Myocyte (in vitro differentiated cells): ENCODE measurements around the gene COL15A1. TPM values are rescaled to one million over a fixed set of nuclear protein-coding genes. Genes with fewer than 3 reads are reported as not detected.

Experiments used
- DNase-seq: peaks from one replicate; pipeline ENCODE4 v3.0.0-alpha.2; 2012; ENCODE audit warnings: low read depth
- total RNA-seq: library from RNA; depleted of rRNA; stranded (reverse); fragments of >200 nt; gene quantifications from 2 replicates; pipeline ENCODE4 v1.2.3, GENCODE V29; 2014

The COL15A1 gene
- total RNA-seq, 1 donor from 2014 or later: 7.0 TPM

DNA sequence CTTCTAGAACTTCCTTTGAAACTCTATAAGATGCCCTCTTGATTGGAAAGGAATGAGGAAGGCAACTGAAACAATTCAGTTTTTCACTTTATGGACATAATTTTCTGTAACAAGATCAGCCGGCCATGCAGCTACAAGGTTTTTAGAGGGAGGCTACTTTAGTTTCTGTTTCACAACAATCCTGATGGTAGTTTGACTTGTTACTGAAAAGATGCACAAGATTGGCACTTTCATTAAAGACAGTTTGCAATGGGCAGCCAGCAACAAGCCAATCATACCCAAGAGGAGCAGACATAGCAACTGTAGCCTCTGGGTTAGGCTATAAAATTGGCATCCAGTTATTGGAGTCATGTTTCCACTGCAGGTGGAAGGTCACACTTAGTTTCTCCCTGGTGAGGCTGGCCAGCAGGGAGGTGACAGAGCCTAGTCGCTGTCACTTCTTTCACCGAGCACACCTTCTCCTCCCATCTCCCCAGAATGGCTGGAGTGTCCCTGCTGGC lies 87.0 kb downstream of the COL15A1 start:
- no peak for DNase-seq

DNA sequence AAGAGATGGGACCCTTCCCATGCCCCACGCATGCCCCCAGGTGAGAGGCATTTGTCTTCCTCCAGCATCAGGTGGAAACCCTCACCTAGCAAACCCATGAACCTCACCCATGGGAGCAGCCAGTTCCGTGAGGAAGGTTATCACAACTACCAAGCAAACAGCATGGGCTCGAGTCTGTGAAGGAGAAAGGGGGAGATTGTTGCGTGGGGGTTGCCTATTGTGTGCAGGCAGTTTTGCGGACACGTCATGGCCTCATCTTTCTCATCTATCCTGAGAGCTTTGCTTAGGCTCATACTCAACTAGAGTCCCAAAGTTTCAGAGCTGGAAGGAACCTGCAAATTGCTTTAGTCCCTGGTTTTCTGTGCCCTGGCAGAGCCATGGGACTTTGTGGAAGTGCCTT lies 87.6 kb downstream of the COL15A1 start:
- DNase-seq: no peak

DNA sequence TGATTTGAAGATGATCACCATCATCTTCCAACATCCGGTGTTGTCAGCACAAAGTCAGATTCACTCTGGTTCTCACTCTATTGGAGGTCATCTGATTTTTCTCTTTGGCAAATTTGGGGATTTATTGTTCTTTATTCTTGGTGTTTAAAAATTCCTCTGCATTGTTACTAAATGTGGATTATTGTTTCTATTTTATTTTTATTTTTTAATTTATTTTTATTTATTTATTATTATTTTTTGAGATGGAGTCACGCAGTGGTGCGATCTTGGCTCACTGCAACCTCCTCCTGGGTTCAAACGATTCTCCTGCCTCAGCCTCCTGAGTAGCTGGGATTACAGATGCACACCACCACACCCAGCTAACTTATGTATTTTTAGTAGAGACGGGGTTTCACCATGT lies 88.3 kb downstream of the COL15A1 start:
- DNase-seq: no peak

DNA sequence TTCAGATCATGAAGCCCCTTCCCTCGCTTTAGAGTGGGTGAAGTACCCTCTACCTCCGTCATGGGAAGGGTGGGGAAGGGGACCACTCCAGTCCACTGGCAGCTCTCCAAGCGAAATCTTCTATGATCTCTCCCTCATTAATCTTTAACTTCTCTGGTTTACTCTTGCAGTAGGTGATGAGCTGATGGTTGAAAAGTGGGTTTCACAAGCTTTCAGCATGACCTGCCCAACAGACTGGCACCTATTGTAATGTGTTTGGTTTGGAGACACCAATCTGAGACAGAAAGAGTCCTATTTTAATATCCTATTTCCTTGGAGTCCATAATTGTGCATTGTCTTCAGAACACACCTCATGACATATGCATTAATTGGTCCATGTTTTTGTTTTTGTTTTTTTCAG lies 90.4 kb downstream of the COL15A1 start:
- no peak for DNase-seq

DNA sequence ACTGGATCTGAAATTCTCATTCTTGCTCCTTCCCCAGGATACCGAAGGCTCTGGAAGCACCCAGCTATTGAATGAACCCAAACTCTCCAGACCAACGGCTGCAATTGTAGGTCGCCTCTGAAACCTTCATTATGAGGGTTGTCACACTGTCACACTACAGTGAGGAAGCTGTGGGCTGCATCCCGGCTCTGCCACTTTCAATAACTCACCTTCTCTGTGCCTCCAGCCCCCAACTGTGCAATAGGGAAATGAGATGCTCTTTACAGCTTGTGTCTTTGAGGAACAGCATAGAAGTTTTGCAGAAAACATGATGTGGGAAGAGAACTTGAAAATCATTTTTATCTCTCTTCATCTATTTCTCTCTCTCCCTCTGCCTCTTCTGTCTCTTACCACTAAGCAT lies 91.6 kb downstream of the COL15A1 start:
- no peak for DNase-seq

DNA sequence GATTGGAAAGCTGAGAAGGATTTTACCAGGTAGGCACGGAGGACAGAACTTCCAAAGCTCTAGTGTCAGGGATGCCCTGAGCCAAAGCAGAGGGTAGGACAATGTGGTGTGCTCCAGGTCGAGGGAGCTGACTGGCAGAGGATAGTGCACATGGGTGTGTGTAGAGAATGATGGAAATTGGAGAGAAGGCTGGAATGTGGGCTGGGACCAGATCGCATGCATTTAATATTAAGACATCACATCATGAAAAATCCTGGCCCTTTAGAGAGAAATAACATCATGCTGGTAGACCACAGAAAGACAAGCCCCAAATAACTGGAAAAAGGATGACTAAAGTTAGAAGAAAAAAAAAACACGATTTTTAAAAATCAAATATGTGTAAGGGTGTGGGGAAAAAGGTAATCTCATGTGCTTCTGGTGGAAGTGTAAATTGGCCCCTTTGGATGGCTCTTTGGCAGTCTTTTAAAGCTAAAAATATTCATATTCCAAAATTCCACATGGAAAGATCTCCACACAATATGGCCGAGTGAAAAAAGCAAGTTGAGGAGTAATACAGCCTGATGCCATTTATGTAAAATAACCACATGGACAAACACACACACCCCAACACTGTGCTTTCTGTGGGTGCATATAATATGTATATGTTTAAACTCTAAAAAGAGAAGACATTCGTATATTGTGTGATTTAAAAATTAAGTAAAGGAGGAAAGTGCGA lies 94.2 kb downstream of the COL15A1 start:
- DNase-seq: peak; percentile 53

DNA sequence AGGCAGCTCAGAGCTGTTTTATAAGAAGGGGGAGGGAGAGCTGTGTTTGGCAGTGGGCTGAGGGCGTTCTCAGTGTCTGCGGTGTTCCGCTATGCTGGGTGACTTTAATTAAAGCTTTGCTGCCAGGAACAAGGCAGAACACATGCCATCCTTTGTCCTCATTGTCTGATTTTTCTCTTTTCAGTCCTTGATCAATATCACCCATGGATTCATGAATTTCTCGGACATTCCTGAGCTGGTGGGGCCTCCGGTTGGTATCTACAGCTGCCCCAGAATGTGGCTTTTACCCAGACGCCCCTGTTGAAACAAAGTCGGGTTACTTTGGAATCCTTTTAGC lies 94.7 kb downstream of the COL15A1 start:
- DNase-seq: peak; percentile 47

DNA sequence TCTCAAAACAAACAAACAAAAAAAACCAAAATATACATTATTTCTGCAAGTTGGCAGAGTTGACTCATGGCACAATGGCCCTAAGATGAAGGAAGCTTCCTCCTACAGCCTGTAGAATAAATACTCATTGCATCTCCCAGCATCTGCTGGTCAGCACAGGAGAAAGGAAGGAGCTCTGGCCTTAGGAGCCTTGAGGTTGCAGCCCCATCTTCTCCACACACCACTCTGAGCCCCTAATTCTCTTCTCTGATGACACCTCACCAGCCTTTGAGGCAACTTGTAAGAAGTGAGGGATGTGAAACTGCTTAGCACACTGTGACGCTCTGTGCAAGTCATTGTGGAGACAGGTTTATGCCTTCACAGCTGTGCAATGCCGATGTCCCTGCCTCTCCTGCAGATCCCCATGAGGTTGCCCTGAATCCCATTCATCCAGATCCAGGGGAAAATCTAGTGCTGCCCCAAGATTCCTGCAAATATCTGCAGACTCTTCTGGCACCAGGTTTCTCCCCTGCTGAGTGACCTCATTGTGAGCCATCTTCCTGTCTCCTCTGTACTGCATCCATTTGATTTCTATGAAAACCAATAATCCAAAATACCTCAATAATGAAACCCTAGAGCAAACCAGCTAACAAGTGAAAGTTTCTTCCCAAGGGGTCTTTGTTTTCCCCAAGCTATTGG lies 95.9 kb downstream of the COL15A1 start:
- no peak for DNase-seq

DNA sequence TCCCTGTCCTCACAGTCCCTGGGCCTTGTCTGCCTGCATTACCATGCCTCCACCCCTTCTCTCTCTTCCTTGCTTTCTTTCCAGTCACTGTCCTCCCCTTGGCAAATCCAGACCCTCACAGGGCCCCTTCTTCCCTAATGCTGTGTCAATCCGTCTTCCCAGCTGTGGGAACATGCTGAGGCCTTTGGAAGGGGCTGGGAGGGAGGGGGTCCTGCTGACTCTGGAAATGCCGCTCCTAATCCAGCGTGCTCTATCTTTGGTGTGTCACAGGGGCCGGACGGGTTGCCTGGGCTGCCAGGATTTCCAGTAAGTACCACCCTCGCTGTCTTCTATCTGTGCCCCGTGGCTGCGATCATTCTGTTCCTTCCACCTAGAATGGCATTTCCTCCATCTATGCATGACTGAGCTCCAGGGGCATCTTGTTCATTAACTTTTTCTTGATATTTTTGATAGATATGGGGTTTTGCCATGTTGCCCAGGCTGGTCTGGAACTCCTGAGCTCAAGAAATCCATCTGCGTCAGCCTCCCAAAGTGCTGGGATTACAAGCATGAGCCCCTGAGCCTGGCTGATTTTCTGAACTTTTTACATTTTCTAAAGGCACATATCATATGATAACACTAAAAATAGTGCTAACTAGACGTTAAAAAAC lies 96.7 kb downstream of the COL15A1 start:
- DNase-seq: no peak

DNA sequence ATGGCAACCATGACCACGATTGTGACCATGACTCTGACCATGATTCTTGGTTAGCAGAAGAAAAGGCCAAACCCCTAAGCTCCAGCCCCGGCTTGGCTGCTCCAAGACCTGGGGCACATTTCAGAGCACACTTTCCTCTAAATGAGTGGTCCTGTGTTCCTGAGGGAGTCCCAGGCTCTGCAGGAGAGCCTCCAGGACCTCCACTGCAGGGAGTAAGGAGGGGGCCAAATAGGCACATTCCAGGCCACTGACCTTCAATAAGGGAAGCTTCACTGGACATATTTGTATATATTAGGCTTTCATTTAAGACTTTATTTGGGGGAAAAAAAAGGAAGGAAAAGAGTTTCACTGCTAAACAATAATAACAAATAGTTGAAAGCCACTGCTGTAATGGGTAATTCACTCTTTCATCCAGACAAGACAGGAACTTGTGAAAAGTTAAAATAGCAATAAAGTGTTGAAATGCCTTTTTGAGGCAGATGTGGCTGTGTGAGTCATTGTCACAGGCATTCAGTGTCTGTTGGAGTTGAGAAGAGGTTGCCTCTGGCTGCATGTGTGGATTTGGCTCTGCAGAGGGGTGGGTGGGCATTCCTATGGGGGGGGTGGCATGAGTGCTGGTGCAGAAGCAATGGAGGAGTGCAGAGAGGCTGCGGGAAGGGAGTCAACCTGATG lies 97.3 kb downstream of the COL15A1 start:
- DNase-seq: peak; percentile 70

DNA sequence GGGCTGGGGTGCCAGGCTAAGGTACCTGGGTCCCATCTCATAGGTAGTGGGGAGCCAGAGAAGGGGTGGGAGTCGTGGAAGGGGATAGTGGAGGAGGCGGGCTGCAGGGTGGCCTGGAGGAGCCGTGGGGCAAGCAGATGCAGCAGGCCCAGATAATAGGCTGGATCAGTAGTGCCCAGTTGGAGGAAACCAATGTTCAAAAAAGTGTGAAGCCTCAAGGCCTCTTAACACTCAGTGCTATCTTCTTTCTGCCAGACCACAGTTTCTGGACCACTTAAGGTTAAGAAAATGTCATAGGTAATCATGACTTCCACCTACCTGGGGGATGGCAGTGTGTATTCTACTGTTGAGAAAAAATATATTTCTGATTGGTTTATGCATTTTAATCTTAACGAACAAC lies 97.9 kb downstream of the COL15A1 start:
- DNase-seq: no peak

DNA sequence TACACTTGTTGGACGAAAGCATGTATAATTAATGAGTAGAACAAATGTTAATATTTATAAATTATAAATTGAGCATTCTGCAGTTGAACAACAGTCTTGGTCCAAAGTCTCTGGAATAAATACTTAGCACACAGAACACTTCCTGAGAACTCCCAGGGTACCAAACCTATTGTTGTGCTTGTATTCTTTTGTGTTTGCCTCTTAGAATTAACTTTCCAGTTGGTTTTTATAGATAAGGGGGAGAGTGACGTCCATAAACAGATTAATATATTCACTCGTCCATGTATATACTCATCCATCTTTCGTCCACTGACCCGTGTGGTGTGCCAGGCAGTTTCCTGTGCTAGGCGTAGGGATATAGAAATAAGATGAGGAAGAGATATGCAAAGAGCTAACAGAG lies 98.9 kb downstream of the COL15A1 start:
- DNase-seq: no peak

DNA sequence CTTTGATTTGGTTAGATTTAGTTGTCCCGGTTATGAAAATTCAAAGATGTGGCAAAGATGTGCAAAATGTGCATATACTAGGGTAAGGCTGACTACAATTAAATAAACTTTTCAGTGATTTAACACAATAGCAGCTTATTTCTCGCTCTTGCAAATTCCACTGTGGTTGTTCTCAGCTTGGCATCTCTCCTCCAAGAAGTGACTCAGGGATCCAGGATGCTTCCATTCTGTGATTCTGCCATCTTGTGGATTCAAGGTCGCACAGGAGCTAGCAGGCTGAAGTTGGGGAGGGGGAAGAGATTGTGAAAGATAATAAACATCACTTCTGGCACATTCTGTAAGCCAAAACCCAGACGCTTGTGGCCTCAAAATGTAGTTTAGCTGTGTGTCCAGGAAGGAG lies 101.1 kb downstream of the COL15A1 start:
- DNase-seq: no peak

DNA sequence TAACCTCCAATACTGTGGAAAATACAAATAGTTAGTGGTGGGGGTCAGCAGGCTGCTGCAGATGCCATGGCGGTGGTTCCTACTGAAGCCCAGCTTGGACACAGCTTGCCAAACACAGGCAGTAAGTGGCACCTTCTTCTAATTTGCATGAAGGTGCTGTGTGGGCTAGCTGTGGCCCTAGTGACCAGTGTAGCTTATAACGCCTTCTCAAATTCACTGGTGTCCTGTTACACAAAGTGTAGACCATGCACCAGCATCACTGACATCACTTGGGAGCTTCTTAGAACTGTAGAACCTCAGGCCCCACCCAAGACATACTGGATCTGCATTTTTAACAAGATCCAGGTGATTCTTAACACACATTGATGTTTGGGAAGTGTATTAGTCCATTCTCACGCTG lies 102.4 kb downstream of the COL15A1 start:
- DNase-seq: no peak

DNA sequence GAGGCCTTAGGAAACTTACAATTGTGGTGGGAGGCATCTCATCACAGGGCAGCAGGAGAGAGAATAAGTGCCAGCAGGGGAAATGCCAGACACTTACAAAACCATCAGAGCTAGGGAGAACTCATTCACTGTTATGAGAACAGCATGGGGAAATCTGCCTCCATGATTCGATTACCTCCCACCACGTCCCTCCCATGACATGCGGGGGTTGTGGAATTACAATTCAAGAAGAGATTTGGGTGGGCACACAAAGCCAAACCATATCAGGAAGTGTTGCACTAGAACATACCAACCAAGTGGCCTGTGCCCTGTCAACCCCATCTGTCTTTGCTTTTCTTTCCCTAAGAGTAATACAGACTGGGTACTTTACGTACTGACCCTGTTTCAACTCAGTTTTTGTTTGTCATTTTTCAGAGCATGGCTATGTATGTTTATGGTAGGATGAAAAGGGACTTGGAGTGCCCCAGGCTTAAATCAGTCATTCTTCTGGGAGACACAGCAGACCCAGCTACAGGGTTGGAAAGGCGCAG lies 102.9 kb downstream of the COL15A1 start:
- DNase-seq: no peak

DNA sequence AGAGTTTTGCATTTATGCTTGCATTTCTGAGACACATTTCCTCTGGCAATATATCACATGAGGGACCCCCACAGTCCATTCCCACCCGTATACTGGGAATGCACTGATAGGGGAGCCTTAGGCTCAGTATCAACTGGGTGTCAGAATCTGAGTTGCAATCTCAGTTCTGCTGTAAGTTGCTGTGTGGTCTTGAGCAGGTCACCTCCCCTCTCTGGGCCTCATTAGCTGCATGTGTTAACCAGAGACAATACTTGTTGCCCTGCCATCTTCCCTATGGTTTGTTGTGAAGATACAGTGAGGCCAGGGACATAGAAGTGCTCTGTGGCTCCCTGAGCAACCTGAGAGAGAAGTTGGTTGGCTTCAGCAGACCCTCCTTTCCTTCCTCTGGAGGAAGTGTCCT lies 105.5 kb downstream of the COL15A1 start:
- DNase-seq: no peak

DNA sequence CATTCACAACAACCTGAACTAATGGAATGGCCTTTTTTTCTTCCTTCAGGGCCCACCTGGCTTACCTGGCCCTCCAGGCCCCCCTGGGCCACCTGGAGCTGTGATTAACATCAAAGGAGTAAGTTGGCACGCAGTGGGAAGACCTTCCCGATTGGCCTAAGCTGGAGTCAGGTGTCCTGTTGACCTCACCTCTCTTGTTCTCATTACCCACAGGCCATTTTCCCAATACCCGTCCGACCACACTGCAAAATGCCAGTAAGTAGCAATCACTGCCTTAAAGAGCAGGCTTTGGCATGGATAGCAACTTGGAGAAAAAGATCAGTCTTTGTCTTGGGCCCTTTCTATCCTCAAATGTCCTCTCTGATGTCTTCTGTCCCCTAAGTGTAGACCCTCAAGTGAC lies 105.9 kb downstream of the COL15A1 start:
- peak; percentile 36 for DNase-seq

DNA sequence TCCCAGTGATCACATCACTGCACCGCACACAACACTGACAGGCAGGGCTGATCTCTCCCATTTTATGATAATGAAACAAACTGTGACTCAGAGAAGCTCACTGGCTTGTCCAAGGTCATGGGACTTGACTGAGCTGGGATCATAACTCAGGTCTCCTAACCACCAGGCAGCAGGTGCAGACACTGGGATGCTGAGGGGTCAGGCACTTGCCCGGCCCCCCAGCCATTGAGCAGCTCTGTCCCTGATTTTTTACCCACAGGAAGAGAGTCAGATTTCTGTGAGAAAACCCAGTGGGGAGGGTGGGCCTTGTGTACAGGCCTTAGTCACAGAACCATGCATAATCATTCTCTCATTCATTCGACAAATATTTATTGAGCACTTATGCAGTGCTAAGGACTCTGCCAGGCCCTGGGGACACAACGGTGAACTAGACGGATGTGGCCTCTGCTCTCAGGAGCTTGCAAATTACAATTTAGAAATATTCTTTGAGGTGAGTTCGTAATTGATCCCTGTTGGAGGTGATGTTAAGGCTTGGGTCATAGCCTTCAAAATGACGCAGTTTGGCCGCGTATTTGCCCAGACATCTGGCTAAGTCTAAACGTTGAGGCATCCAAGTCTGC lies 106.7 kb downstream of the COL15A1 start:
- peak; percentile 92 for DNase-seq

DNA sequence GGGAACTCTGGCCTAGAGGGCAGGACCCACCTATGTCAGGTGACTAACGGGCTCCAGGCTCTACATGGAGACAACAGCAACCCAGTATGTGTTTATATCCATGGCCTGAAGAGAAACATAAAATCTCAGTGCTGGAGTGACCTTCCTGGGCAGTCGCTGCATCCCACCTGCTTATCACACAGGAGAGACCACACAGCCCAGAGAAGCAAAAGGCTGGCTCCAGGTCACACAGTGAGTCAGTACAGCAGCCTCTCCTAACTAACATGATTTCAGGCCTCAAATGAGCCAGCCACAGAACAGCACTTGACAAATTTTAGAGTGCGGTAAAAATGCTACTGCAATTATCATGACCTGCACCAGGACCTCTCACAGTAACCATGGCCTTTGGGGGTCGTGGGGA lies 107.2 kb downstream of the COL15A1 start:
- DNase-seq: no peak

DNA sequence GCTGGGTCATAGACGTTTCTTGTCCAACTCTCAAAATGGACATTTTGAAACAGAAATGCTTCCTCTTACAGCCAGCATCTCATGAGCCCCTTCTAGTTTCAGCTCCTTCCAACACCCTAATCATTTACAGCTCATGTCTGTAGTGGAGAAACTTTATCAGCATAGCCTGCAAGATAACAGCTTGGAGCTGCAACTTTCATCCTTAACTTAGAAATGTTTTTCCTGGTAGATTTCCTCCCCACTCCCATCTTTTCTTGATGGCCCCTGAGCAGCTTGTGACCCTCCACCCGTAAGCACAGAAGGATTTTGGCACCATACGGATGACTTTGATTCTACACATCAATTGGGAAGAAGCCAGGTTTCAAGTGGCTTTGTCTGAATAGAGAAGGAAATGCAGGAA lies 107.7 kb downstream of the COL15A1 start:
- no peak for DNase-seq

DNA sequence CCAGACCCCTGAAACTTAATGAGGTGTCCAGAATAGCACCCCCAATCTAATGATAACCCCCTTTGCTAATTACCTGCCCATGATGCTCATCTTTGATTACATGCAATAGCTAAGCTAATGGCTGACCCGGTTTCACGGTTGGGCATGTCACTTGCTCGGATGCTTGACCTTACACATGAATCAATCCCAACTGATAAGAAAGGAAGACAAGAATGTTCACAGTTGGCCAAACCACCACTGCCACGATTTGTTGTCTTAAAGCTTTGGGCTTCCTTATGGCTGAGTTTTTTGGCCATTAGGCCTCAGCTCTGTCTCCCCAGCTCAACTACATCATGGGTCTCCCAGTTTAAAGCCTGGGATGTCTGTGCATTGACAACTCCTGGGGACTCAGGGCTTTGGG lies 108.1 kb downstream of the COL15A1 start:
- no peak for DNase-seq
